ENCODE results near the gene PPIG.
"Not testable (repeated sequence)": the region's sequence is repeated elsewhere in the genome, so short reads cannot be mapped to it uniquely, and the experiment has no call there.

The PPIG gene

DNA sequence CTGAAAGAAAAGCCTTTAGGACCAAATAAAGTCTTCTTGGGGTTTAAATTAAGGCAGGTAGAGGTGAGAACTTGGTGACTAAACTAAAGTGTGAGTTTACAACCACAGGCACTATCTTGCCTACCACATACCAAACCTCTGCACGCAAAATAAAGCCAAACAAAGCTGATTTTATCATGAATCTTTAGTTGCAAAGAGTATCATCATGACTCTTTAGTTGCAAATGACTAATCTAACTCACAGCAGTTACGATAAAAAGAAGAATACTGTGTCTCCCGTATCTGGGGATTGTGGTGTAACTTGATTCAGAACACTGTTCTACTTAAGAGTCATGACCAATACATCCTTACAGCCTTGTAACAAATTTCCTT is 98.9 kb downstream of the PPIG start:
- in situ Hi-C loops (cut with HindIII; ENCODE audit: low pct_unique_long_range_greater_than_20kb, low sequenced_read_pairs): no loop called here
- DNase-seq (ENCODE audit: low read depth in 1 of 2, low spot score in 1 of 2): no peak
- TF ChIP-seq JUND (IDR thresholded peaks at IDR 0.05; ENCODE audit: low read depth): no peak

DNA sequence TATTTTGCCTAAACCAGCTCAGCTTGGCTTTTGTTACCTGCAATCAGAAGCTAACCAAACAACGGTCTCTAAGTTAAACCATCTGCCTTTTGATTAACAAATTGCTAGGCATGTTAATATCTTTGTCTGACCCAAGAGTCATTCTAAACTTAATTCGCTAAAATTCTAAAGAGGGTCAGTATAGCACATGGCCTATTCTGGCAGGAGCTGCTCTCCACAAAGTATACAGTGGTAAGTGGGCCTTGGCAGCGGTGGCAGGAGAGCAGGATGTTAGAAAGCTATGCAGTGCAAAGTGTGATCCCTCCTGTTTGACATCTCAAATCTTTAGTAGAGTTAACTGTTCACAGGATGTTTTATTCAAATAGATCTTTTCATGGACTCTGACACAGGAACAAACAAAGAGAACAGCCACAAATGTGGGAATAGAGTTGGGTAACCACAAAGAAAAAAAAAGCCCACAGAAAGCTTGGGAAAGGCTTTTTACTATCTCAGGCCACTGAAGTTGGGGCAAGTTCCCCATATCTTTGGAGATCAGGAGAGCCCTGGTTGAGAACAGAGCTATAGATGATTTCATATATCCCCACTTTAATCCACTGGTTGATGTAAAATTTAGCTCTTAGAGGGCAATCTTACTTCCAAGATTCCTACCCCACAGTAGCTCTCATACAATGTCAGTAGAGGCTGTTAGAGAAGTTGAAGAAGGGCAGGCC is 99.4 kb downstream of the PPIG start:
- in situ Hi-C loops (cut with HindIII; ENCODE audit: low pct_unique_long_range_greater_than_20kb, low sequenced_read_pairs): no loop called here
- DNase-seq (ENCODE audit: low read depth in 1 of 2, low spot score in 1 of 2): no peak

DNA sequence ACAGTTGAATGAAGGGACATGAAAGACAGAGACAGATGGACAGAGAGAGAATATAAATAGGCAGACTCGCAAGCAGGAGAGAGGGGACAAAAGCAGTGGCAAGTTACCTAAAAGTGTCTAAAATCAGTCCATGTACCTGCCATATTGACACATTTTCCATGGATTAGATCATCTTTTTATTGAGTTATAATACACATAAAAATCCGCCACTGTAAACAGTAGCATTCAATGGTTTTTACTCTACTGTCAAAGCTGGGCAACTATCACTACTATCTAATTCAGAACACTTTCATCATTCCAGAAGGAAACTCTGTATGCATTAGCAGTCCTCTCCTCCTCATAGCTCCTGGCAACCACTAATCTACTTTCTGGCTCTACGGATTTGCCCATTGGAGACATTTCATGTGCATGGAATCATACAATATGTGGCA is 100.0 kb downstream of the PPIG start:
- in situ Hi-C loops (cut with HindIII; ENCODE audit: low pct_unique_long_range_greater_than_20kb, low sequenced_read_pairs): no loop called here
- no peak for DNase-seq (ENCODE audit: low read depth in 1 of 2, low spot score in 1 of 2)
- TF ChIP-seq JUND (IDR thresholded peaks at IDR 0.05; ENCODE audit: low read depth): no peak

More for the DNA sequence above, 99.4 kb downstream of the PPIG start:
- TF ChIP-seq JUND (IDR thresholded peaks at IDR 0.05; ENCODE audit: low read depth): no peak

DNA sequence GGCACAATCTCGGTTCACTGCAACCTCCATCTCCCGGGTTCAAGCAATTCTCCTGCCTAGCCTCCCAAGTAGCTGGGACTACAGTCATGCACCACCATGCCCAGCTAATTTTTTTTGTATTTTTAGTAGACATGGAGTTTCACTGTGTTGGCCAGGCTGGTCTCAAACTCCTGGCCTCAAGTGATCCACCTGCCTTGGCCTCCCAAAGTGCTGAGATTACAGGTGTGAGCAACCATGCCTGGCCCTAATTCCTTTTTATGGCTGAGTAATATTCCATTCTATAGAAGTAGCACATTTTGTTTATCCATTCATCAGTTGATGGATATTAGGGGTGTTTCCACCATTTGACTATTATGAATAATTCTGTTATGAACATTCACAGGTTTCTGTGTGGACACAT is 100.6 kb downstream of the PPIG start:
- in situ Hi-C loops (cut with HindIII; ENCODE audit: low pct_unique_long_range_greater_than_20kb, low sequenced_read_pairs); DNase-seq (ENCODE audit: low read depth in 1 of 2, low spot score in 1 of 2): not testable (repeated sequence)

DNA sequence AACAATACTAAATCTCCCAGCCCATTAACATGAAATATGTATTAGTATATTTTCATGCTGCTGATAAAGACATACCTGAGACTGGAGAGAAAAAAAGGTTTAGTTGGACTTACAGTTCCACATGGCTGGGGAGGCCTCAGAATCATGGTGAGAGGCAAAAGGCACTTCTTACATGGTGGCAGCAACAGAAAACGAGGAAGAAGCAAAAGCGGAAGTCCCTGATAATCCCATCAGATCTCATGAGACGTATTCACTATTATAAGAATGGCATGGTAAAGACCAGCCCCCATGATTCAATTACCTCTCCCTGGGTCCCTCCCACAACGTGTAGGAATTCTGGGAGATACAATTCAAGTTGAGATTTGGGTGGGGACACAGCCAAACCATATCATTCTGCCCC is 102.7 kb downstream of the PPIG start:
- in situ Hi-C loops (cut with HindIII; ENCODE audit: low pct_unique_long_range_greater_than_20kb, low sequenced_read_pairs); DNase-seq (ENCODE audit: low read depth in 1 of 2, low spot score in 1 of 2): not testable (repeated sequence)

DNA sequence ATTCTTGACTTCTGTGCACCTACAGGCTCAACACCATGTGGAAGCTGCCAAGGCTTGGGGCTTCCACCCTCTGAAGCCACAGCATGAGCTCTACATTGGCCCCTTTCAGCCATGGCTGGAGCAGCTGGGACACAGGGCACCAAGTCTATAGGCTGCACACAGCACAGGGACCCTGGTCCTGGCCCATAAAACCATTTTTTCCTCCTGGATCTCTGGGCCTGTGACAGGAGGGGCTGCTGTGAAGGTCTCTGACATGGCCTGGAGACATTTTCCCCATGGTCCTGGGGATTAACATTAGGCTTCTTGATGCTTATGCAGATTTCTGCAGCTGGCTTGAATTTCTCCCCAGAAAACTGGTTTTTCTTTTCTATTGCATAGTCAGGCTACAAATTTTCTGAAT is 103.8 kb downstream of the PPIG start:
- in situ Hi-C loops (cut with HindIII; ENCODE audit: low pct_unique_long_range_greater_than_20kb, low sequenced_read_pairs); DNase-seq (ENCODE audit: low read depth in 1 of 2, low spot score in 1 of 2): not testable (repeated sequence)

DNA sequence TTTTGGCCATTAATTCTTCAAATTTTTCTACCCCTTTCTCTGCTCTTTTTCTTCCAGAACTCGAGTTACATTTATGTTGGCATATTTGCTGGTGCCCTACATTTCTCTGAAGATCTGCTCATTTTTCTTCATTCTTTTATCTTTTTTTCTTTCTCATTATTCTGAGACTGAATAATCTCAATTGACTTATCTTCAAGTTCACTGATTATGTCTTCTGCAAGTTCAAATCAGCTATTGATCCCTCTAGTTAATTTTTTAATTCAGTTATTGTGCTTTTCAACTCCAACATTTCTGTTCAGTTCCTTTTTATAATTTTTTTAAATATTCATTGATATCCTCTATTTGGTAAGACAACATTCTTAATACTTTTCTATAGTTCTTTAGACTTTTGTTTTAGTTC is 106.8 kb downstream of the PPIG start:
- DNase-seq (ENCODE audit: low read depth in 1 of 2, low spot score in 1 of 2): no peak
- in situ Hi-C loops (cut with HindIII; ENCODE audit: low pct_unique_long_range_greater_than_20kb, low sequenced_read_pairs): no loop called here
- TF ChIP-seq JUND (IDR thresholded peaks at IDR 0.05; ENCODE audit: low read depth): no peak

All from T47D (cell line).